Mucosa of descending colon (tissue), 3 donors: Measurements from ENCODE around the gene ZNF528. TPM values are rescaled to one million over a fixed set of nuclear protein-coding genes. Genes with fewer than 3 reads are reported as not detected.

Experiments
- ATAC-seq: fragments of 200-7000 bp; cut with Tn5 transposase; one replicate; pipeline ENCODE4 v1.9.1; 2020; ENCODE audit warnings: mild to moderate bottlenecking, moderate library complexity
- DNase-seq, 3 donors: peaks; one replicate each; pipeline ENCODE4 v3.0.0-alpha.2; 2020
- H3K36me3 ChIP-seq: fragments of 200-600 bp; one replicate; pipeline ENCODE4 v1.8.0; 2021; ENCODE audit warnings: low read depth, mild to moderate bottlenecking
- H3K4me1 ChIP-seq: fragments of 200-600 bp; one replicate; pipeline ENCODE4 v1.8.0; 2021; ENCODE audit warnings: low read depth, mild to moderate bottlenecking
- H3K4me3 ChIP-seq: fragments of 200-600 bp; one replicate; pipeline ENCODE4 v1.8.0; 2021; ENCODE audit warnings: mild to moderate bottlenecking
- H3K9me3 ChIP-seq: fragments of 200-600 bp; one replicate; pipeline ENCODE4 v1.8.0; 2021; ENCODE audit warnings: mild to moderate bottlenecking
- CTCF ChIP-seq: fragments of 200-600 bp; IDR thresholded peaks from one replicate; pipeline ENCODE4 v1.8.0; 2022; ENCODE audit warnings: antibody characterized with exemption, mild to moderate bottlenecking
- intact Hi-C, 2 donors: fragments of 100-400 bp; cut with DNase I in 1 of 2; cut with micrococcal nuclease in 1 of 2; formaldehyde crosslinking; loops; one replicate each; pipeline versions ENCODE4 v1.11.0 to v1.11.1; 2022; cut with DNase I, micrococcal nuclease
- total RNA-seq, 3 donors: library from RNA; stranded (reverse); fragmentation: NEBNext Ultra II Directional in 2 of 3; extraction: Animal tissue kit (Norgen Biotek cat#: 25700) in 2 of 3; gene quantifications; one replicate each; pipeline versions ENCODE4 v1.2.1 to v1.2.4, GENCODE V29; 2021 to 2023
- donor health status: DM: no; HTN: no; CAD: no; lungs with moderate emphysema.
- donor health status: DM: no; HTN: no; CAD: no.
- donor health status: DM: no; HTN: yes; CAD: no.

ZNF528 gene
- total RNA-seq, 3 donors from 2014 or later, result 11.2 to 21.9 (median 20.8) TPM

GRCh38 chr19:52391135-52391534 is 6.5 kb upstream of the ZNF528 start:
- no peak for TF ChIP-seq CTCF
- ATAC-seq, result no peak
- Histone ChIP-seq H3K9me3 (peaks cover 90% of the 10 kb centered on the region), H3K4me1 (no peaks in the 10 kb centered on the region), H3K36me3 (no peaks in the 10 kb centered on the region), H3K4me3 (no peak overlapping the region)
- no peak for DNase-seq
- intact Hi-C loops, result no loop called here

GRCh38 chr19:52398081-52398441 is 412 bp downstream of the ZNF528 start:
- Histone ChIP-seq H3K4me3 (peak overlapping the region; percentile 55), H3K4me1 (peaks cover 2% of the 10 kb centered on the region), H3K9me3 (peaks cover 44% of the 10 kb centered on the region), H3K36me3 (peaks cover 3% of the 10 kb centered on the region)
- no peak for TF ChIP-seq CTCF
- peak in 1 of 3 donors; percentile 30 for DNase-seq
- intact Hi-C loops, result no loop called here
- peak; percentile 47 for ATAC-seq

- H3K36me3 ChIP-seq, result peaks cover 15% of the 10 kb centered on the region
- TF ChIP-seq CTCF, result no peak
- intact Hi-C loops, result no loop called here
- H3K4me1 ChIP-seq, result no peaks in the 10 kb centered on the region
- H3K4me3 ChIP-seq, result no peak overlapping the region
- DNase-seq (no peak), ATAC-seq (no peak)
- peaks cover 86% of the 10 kb centered on the region for H3K9me3 ChIP-seq
These were observed 12.6 kb downstream of the ZNF528 start for GRCh38 chr19:52410276-52410675.

- intact Hi-C loops, result no loop called here
- Histone ChIP-seq H3K4me3 (no peak overlapping the region), H3K9me3 (peaks cover 98% of the 10 kb centered on the region), H3K4me1 (no peaks in the 10 kb centered on the region), H3K36me3 (no peaks in the 10 kb centered on the region)
- ATAC-seq, result no peak
- no peak for TF ChIP-seq CTCF
- no peak for DNase-seq
These were observed 18.1 kb downstream of the ZNF528 start for GRCh38 chr19:52415711-52416110.

GRCh38 chr19:52428937-52429336 is 31.3 kb downstream of the ZNF528 start, which contains the start of gene ZNF534:
Gene ZNF534, plus strand, starts transcription at chr19:52429148. Its CDS starts 2,327 bp downstream, at chr19:52431475.
- intact Hi-C loops, result no loop called here
- no peak for TF ChIP-seq CTCF

GRCh38 chr19:52442179-52442578 is 44.5 kb downstream of the ZNF528 start:
- H3K4me1 ChIP-seq, result no peaks in the 10 kb centered on the region
- no peak for TF ChIP-seq CTCF
- H3K4me3 ChIP-seq, result no peak overlapping the region
- no peak for DNase-seq
- no peak for ATAC-seq
- intact Hi-C loops, result no loop called here
- H3K9me3 ChIP-seq, result peaks cover 55% of the 10 kb centered on the region
- H3K36me3 ChIP-seq, result no peaks in the 10 kb centered on the region

More at GRCh38 chr19:52428937-52429336, 31.3 kb downstream of the ZNF528 start, which contains the start of gene ZNF534:
- H3K4me3 ChIP-seq, result no peak within 1 kb of the TSS
- peaks cover 96% of the 10 kb centered on the region for H3K9me3 ChIP-seq
- no peaks in the 10 kb centered on the region for H3K36me3 ChIP-seq
- ATAC-seq (no peak), DNase-seq (no peak)
- no peaks in the 10 kb centered on the region for H3K4me1 ChIP-seq
